ENCODE results near the gene MAP3K4.

MAP3K4 gene

GRCh38 chr6:161150136-161150535 lies 158.6 kb downstream of the MAP3K4 start:
- DNase-seq (ENCODE audit: low read depth): no peak

DNA sequence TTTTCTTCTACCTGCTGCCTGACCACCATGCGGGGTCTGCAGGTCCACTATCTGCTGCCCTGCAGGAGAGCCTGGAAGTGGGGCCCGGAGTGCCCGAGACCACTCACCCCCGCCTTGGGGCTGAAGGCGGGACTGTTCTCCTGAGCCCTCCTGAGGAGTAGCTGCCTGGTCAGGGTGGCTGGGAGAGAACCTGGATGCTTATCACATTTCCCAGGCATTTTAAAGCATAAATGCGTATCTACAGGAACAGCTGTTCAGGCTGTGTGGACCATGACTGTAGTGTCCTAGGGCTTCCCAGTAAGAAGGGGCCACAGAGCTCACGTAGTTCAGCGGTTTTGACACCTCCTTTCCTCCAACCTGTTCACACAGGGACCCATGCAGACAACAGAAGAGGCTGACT lies 159.0 kb downstream of the MAP3K4 start:
- no peak for DNase-seq (ENCODE audit: low read depth)

DNA sequence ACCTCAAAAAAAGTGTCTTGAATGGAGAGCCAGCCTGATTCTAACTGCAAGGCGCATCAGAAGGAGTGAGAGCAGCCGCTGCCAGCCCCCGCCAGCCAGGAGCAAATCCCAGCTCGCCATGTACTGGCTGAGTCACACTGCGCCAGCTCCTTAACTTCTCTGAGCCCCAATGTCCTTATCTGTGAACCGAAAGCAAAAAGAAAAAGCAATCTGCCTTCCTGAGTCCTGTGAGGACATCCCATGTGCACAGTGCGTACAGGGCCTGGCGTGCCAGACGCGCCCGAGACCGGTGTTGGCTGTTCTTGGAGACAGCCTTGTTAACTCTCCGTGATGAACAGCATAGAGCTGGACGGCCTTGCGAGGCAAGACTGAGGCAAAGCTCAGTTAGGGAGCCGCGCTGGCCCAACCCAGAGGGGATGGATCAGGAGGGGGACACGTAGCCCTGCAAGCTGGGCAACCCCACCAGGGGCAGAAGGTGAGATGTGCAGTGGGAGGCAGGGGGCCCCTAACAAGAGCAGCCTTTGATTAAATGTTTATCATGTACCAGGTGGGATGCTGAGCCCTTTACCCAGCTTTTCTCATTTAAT lies 159.6 kb downstream of the MAP3K4 start:
- no peak for DNase-seq (ENCODE audit: low read depth)

DNA sequence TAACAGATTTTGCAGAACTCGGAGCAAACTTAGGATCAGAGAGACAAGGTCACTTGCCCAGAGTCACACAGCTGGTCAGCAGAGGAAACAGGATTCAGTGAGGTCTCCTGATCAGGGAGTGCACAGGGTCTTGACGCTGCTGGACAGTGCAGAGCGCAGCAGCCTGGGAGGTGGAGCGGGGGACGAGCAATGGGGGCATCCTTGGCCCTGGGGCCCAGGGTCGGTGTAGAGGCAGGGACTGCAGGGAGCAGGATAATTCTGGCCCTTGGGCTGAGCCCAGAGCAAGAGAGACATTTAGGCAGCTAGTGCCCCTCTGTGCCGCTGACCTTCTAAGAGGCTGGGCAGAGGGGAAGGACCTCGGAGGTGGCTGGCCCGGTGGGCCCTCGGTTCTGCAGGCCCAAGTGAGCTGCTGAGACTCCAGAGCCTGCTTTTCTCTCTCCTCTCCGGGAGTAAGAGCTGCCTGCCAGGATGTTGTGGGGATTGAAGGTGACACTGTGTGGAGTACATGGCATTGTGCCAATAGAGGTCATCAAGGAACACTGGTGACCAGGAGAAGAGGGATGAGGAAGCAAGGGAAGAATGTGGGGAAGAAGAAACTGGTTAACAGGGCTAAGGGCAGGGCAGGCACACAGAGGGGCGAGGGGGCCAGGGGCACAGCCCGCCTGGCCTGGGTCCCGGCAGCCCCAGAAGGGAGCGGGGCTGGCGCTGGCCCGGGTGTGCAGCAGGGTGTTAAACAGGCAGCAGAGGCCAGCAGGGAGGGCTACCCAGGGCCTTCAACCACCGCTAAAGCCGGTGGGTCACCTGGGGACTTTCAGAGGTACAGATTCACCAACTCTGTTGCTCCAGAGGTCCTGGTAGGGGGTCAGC lies 160.3 kb downstream of the MAP3K4 start:
- DNase-seq (ENCODE audit: low read depth): no peak

DNA sequence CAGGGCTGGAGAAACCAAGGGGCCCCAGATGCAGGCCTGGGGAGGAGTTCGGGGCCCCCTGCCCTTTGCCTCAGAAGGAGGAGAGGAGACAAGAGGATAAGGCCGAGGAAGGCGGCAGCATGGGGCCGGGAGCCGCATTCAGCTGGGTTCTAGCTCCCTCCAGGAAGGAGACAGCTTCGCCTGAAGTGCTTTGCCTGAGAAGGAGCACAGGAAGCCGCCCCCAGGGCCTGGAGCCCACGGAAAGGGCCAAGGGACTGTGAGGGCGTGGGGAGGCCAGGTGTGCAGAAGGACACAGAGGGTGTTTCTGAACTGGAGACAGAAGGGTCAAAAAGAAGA lies 160.9 kb downstream of the MAP3K4 start:
- no peak for DNase-seq (ENCODE audit: low read depth)

- no peak for DNase-seq (ENCODE audit: low read depth)
Observed at GRCh38 chr6:161152907-161153662, 161.5 kb downstream of the MAP3K4 start.

- DNase-seq (ENCODE audit: low read depth): no peak
Observed at GRCh38 chr6:161153725-161154124, 162.2 kb downstream of the MAP3K4 start.

GRCh38 chr6:161154796-161155335 lies 163.3 kb downstream of the MAP3K4 start:
- no peak for DNase-seq (ENCODE audit: low read depth)

GRCh38 chr6:161161121-161161520 lies 169.6 kb downstream of the MAP3K4 start:
- DNase-seq (ENCODE audit: low read depth): no peak

DNA sequence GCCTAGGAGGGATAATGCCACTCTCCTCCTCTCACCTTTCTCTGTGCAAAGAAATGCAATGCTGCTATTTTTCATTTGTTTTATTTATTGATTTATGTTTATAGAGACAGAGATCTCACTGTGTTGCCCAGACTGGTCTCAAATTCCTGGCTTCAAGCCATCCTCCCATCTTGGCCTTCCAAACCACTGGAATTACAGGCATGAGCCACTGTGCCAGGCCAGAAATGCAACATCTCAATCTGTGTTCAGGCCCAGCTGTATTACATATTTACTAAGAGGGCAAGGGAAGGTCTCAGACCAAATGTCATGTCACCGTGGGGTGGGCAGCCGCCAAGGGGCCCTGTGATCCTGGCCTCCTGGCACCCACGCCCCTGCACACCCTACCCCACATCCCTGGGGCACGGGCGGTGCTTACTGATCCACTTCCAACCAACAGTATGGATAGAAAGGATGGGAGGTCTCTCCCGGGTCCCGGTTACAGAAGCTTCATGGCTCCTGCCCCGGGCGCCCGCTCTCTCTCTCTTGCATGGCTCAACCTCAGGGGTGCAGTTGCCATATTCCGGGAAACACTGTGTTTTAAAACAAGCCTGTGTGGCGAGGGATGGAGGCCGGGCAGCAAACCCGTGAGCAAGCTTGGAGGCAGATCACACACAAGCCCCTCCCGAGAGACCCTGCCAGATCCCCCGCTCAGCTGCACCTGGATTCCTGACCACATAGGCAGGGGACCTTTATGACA lies 170.5 kb downstream of the MAP3K4 start:
- DNase-seq (ENCODE audit: low read depth): no peak

DNA sequence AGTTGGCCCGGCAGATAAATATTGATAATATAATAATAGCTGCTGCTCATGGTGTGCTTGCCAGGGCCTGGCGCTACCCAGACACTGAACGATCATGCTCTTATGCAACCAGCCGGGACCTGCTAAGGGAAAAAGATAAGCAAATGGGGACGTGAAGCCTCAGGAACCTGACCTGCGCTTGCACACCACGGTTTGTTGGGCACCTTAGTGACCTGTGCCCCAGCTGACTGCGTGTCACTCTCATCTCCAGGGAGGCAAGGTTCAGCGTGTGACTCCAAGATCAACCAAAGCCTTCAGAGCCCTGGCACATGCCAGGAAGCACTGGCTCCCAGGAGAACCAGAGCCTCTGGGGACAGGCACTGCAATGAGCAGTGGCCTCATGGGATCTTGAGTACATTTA lies 171.2 kb downstream of the MAP3K4 start:
- DNase-seq (ENCODE audit: low read depth): no peak

DNA sequence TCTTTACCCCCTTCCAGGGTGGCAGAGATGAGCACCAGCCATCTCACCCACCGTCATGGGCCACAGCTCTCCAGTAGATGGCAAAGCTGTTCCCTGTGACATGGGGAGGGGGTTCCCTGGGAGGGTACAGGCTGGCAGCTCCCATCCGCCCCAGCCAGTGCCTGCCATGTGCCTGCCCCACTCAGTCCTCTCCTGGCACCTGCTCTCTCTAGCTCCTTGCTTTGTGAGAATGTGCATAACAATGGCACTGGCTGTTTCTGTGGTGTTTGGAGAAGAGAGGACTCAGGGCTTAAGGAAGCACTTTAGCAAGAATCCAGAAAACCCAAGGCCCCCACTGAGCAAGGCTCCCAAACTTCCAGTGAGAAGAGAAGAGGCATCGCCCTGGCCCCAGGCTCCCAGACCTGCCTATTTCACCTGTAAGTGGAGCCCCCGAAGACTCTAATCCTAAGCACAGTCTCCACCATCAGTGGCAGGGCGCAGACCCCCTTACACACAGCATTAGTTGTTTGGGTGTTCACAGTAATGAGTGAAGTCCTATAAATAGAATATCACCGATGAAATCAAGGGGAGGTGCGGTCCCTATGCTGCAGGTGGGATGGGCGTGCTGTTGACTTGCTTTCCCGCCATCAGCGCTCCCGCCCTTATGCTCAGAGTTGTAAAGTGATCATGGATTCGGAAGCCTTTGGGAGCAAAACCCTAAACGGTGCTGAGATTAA lies 172.1 kb downstream of the MAP3K4 start:
- no peak for DNase-seq (ENCODE audit: low read depth)

DNA sequence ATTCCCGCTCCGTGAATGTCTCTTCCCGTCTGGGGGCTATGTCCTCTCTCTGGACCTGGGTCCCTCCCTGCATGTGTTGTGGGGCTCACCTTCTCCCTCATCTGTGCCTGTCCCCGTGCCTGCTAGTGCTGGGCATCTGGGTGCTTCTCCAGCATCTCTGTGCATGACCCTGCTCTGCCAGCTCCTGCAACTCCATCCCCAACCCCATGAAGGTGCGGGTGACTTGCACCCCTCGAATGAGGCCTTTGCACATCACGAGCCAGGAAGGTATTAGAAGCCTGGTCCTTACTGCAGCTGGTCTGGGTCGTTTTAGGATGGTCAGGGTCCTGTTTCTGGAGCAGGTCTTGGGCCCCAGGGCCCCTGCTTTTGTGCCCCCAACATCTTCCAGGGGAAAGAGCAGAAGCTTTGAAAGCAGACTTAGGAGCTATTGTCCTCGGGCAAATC lies 172.6 kb downstream of the MAP3K4 start:
- DNase-seq (ENCODE audit: low read depth): no peak

GRCh38 chr6:161166176-161166575 lies 174.6 kb downstream of the MAP3K4 start:
- no peak for DNase-seq (ENCODE audit: low read depth)

- DNase-seq (ENCODE audit: low read depth): no peak
Observed at GRCh38 chr6:161166677-161167076, 175.1 kb downstream of the MAP3K4 start.
